Esophagus squamous epithelium (tissue), 4 donors: ENCODE data around the gene ADAMTSL1.

Source experiments
- CTCF ChIP-seq, 6 experiments: fragments of 450-650 bp in 4 of 6; fragments of 200-600 bp in 2 of 6; sonication (generic) in 2 of 6; IDR thresholded peaks; one replicate each; pipeline ENCODE4 v1.5.1; 2016 to 2019; ENCODE audit warnings: antibody characterized with exemption in 6 of 6, mild to moderate bottlenecking in 4 of 6, moderate library complexity in 4 of 6
- POLR2A ChIP-seq, 4 donors: fragments of 450-650 bp; IDR thresholded peaks; one replicate each; pipeline ENCODE4 v1.6.1; 2017; ENCODE audit warnings: antibody characterized with exemption in 4 of 4, mild to moderate bottlenecking in 4 of 4, moderate library complexity in 3 of 4

- TF ChIP-seq POLR2A (IDR thresholded peaks at IDR 0.05): no peak
- TF ChIP-seq CTCF (IDR thresholded peaks at IDR 0.05): no peak
Observed at GRCh38 chr9:18610956-18611355, 137.0 kb downstream of the ADAMTSL1 start.
